ENCODE data around the gene MAP4. TPM values are rescaled to one million over a fixed set of nuclear protein-coding genes. Genes with fewer than 3 reads are reported as not detected.

The MAP4 gene
- total RNA-seq, 1 donor from 2014 or later = 265 TPM

DNA sequence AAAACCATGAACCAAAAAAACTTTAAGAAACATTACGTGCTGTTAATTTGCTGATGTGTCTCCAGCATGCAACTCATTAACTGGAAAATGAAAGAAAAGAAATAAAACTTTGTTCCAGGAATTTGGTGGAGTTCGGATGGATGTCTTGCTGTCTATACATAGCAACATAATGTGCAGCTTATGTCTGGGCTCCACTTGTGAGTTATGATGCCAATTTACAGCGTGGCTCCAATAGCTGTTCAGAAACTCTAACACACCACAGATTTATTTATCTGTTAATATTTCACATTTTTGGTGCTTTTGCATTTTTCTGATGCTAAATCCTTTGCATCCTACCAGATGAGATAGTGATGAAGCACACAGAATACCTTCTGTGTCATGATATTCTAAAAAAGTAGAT lies 45.1 kb downstream of the MAP4 start:
- DNase-seq (ENCODE audit: low spot score) = no peak

DNA sequence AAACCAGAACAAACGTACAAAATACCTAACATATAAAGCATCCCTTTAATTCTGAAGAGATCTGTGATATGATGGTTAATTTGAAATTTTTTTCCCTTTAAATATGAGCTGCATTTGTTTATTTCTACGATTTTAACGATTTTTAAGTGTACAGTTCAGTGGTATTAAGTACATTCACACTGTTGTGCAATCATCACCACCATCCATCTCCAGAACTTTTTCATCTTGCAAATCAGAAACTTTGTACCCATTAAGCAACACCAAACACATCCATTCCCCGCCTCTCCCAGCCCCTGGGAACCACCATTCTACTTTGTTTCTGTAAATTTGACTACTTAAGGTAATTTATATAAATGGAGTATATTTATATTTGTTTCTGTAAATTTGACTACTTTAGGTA lies 51.5 kb downstream of the MAP4 start:
- no peak for DNase-seq (ENCODE audit: low spot score)

DNA sequence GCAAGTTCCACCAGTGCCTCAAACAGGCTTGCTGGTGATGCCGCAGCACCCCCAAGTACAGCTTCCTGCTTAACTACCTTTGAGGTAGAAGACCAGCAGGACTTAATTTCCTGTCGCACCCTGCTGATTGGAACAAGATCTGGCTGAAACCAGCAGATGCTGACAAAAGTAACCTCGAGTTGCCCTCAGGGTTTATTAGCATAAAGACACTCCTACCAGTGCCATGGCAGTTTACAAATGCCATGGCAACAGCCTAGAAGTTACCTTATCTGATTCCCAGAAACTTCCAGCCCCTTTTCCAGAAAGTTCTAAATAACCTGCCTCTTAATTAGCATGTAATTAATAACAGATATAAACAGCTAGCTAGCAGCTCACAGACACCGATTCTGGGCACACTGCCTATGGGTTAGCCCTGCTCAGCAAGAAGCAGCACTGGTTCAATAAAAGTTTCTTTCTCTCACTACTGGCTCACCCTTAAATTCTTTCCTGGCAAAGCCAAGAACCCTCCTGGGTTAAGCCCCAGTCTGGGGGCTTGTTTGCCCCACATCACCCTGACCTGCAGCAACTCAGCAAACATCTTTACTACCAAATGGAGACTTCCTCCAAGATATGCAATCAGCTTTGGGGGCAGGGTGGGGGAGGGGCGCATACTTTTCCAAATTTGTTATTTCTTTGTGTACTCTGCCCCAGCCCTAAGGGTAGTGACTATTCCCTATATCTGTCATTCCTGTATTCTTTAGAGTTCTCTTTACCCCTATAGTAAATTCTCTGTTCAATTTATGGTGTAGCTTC lies 54.2 kb downstream of the MAP4 start:
- peak; percentile 71 for DNase-seq (ENCODE audit: low spot score)

- DNase-seq (ENCODE audit: low spot score) = no peak
Observed at GRCh38 chr3:47961036-47961435, 55.2 kb downstream of the MAP4 start.

GRCh38 chr3:47956521-47956920 lies 59.7 kb downstream of the MAP4 start:
- DNase-seq (ENCODE audit: low spot score) = no peak

GRCh38 chr3:47954567-47954966 lies 61.6 kb downstream of the MAP4 start:
- no peak for DNase-seq (ENCODE audit: low spot score)

- no peak for DNase-seq (ENCODE audit: low spot score)
Observed at GRCh38 chr3:47950453-47951169, 65.6 kb downstream of the MAP4 start.

GRCh38 chr3:47949979-47950378 lies 66.2 kb downstream of the MAP4 start:
- no peak for DNase-seq (ENCODE audit: low spot score)

GRCh38 chr3:47940232-47940631 lies 76.0 kb downstream of the MAP4 start:
- DNase-seq (ENCODE audit: low spot score) = no peak

DNA sequence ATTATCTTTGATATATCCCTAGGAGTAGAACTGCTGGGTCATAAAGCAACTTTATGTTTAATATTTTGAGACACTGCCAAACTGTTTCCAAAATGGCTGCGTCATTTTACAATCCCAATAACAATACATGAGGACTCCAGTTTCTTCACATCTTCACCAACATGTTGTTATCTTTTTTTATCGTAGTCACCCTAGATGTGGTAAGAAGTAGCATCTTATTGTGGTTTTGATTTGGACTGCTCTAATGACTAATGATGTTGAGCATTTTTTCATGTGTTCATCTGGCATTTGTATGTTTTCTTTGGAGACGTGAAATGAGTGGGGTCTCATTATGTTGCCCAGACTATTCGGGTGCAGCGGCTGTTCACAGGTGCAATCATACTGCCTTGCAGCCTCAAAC lies 83.8 kb downstream of the MAP4 start:
- no peak for DNase-seq (ENCODE audit: low spot score)

- no peak for DNase-seq (ENCODE audit: low spot score)
Observed at GRCh38 chr3:47930979-47931378, 85.2 kb downstream of the MAP4 start.

DNA sequence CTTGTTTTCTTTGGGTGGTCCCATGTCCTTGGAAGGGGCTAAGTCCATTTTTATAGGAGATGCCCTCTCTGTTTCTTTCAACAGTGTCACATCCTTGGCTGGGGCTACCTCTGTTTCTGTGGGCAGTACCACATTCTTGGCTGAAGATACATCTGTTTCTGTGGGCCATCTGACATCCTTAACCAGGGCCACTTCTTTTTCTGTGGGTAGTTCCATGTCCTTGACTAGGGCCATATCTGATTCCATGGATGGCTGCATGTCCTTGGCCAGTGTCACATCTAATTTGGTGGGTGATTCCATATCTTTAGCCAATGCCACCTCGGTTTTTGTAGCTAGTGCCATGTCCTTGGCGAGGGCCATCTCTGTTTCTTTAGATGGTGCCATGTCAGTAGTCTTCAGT lies 99.5 kb downstream of the MAP4 start:
- DNase-seq (ENCODE audit: low spot score) = no peak

DNA sequence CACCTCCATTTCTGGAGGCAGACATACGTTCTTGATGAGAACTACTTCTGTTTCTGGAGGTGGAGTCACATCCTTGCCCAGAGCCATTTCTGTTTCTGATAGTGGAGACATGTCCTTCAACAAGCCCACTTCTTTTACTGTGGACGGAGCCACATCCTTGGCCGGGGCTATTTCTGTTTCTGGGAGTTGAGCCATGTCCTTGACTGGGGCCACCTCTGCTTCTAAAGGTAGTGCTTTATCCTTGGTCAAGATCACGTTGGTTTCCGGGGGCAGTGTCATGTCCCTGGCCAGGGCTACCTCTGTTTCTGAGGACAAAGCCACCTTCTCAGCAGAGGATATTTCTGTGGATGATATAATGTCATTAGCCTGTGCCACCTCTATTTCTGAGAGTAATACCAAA lies 100.0 kb downstream of the MAP4 start:
- DNase-seq (ENCODE audit: low spot score) = no peak

GRCh38 chr3:47912006-47912504 lies 104.2 kb downstream of the MAP4 start:
- no peak for DNase-seq (ENCODE audit: low spot score)

GRCh38 chr3:47910777-47911440 lies 105.3 kb downstream of the MAP4 start:
- no peak for DNase-seq (ENCODE audit: low spot score)

DNA sequence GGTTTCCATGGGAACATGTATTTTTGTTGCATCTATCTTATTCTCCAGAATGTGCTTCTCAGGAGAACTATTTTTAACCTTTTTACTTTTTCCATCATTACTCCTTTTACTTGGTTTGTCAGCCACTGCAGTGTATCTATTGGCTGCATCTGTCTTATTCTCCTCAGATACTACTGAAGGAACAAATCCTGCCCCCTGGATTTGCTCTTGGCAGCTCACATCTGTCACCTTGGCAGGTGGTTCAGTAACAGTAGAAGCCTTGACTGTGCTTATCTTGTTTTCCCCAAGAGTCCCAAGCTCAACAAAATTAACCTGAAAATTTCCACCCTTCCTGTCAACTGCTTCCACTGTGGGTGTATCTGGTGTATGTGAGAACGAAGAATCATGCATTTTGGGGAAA lies 106.0 kb downstream of the MAP4 start:
- DNase-seq (ENCODE audit: low spot score) = no peak

GRCh38 chr3:47909607-47910006 lies 106.6 kb downstream of the MAP4 start:
- no peak for DNase-seq (ENCODE audit: low spot score)

GRCh38 chr3:47908744-47909143 lies 107.5 kb downstream of the MAP4 start:
- DNase-seq (ENCODE audit: low spot score) = no peak

DNA sequence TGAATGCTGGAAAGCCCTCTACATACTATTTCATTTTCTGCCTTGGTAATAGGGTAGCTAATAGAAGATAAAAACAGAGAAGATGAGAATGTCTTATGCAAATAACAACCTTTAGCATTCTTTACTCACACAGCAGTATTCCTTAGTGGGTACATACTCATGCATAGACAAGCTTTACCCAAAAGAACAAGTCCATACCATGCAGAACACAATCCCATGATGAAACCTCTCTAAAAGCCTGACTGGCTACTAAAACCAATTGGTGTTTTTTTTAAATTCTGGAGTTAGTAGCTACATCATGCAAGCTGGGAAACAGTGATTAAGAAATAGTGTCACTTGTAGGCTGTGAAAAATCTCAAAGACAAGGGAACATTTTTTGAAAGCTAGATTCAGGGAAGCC lies 108.4 kb downstream of the MAP4 start:
- no peak for DNase-seq (ENCODE audit: low spot score)

DNA sequence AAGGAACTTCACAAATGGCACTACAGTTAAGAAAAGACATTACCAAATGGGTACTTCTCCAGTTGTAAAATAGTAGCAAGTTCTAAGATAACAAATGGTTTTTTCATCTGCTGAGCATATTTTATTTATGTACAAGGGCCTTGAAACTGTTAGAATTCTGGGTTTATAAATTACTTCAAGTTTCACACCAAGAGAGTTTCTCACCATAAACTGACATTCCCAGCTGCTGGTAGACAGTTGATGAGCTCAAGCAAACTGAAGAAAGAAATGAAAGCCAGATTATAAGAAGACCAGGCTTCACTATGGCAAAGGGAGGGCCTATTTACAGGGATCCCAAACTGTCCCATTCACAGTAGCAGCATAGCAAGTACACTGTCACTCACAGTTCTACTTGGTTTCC lies 113.5 kb downstream of the MAP4 start:
- DNase-seq (ENCODE audit: low spot score) = no peak

DNA sequence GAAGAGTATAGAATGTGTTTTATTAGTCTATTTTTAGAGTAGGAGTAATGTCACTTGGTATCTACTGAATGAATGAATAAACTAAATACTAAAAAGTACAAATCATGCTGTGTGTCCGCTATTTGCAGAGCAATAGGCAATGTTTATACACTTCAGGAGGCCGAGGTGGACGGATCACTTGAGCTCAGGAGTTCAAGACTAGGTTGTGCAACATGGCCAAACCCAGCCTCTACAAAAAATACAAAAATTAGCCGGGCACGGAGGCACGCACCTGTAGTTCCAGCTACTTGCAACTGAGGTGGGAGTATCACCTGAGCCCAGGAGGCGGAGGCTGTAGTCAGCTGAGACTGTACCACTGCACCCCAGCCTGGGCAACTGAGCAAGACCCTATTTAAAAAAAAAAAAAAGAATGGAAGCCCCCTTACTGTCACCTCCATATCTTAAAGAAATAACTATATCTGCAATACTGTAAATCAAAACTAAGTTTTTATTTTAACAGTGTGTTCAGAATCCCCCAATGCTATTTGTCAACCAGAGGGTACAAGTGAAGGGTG lies 114.9 kb downstream of the MAP4 start:
- no peak for DNase-seq (ENCODE audit: low spot score)

DNA sequence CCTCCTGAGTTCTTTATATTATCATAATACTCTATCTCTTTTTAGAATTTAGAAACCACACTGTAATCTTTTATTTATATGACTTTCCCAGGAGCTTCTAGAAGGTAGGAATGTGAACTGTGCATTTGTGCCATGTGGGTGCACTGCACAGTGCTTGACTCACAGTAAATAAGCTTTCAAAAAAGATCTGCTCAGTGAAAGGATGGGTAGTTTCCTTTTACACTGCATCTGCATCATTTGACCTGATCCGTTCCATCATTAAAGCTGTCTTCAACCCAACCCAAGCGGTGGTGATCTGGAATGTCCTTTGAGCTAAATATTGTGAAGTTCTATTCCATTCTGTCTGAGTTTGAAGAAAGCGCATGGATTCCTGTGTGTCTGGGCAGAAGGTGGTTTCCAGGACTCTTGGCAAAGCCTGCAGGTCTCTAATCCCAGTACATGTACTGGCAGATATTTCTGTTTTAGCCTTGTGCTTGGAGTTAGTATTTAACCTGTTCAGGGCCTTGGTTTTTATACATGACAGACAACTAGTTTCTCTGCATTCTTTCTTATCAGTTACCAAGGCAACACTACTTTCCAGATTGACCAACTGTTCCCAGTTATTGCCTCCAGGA lies 116.6 kb downstream of the MAP4 start:
- no peak for DNase-seq (ENCODE audit: low spot score)

Measured in ureter (tissue), 1 donor.